ENCODE measurements around the gene KIF16B. TPM values are rescaled to one million over a fixed set of nuclear protein-coding genes. Genes with fewer than 3 reads are reported as not detected.

The KIF16B gene
- total and polyA plus RNA-seq, 2 of the 13 experiments (the other 11 are each of a cell fraction or from before 2014, with no cell fraction given): 6.9 to 18.0 TPM

- Histone ChIP-seq H3K4me2 (ENCODE audit: low read depth, low read length) (no peak overlapping the region), H3K9ac (ENCODE audit: insufficient read depth, low read depth, low read length) (no peak overlapping the region), H3K79me2 (ENCODE audit: insufficient read depth, low read length) (no peaks in the 10 kb centered on the region), H3K9me3 (ENCODE audit: low read length) (no peaks in the 10 kb centered on the region), H3K27me3 (ENCODE audit: control insufficient read depth in 1 of 2, insufficient read depth in 2 of 2, low read length in 2 of 2) (no peaks in the 10 kb centered on the region), H3K4me3 (replicated peaks in 1 of 3; ENCODE audit: insufficient read depth in 1 of 3, low read depth in 2 of 3, low read length in 3 of 3) (no peak overlapping the region), H3K36me3 (replicated peaks in 1 of 2; ENCODE audit: control insufficient read depth in 1 of 2, insufficient read depth in 2 of 2, low read length in 2 of 2) (no peaks in the 10 kb centered on the region), H4K20me1 (ENCODE audit: insufficient read depth, low read length) (no peaks in the 10 kb centered on the region), H2AFZ (ENCODE audit: low read length) (no peak overlapping the region), H3K27ac (ENCODE audit: extremely low read length, insufficient read depth, low read length) (no peak overlapping the region), H3K4me1 (ENCODE audit: insufficient read depth, low read length) (peaks cover 13% of the 10 kb centered on the region)
- ATAC-seq (no peak), FAIRE-seq (no peak), DNase-seq (ENCODE audit: low spot score) (no peak)
- WGBS (ENCODE audit: low lambda C conversion rate): 97% methylated on average over 2 of the region's 2 CpGs
- no peak for TF ChIP-seq ZNF558 (CRISPR knock-in tag; IDR thresholded peaks at IDR 0.05; ENCODE audit: borderline replicate concordance)
- TF ChIP-seq ZNF329 (CRISPR knock-in tag; IDR thresholded peaks at IDR 0.05; ENCODE audit: low read depth): peak; percentile 96
- CTCF ChIA-PET (ENCODE audit: low intra/inter-chr PET ratio, low total read pairs): no interaction called here
- in situ Hi-C loops (cut with HindIII; ENCODE audit: extremely low pct_ligation_motif_present, low pct_unique_long_range_greater_than_20kb): no loop called here
- no TSS peak for BruUV-seq (replicated peaks)
- intact Hi-C loops (cut with micrococcal nuclease; ENCODE audit: unreplicated experiment): no loop called here
- POLR2A ChIA-PET: no interaction called here
Measured at GRCh38 chr20:16483024-16483423, 90.2 kb downstream of the KIF16B start.

- no peaks in the 10 kb centered on the region for H3K27me3 ChIP-seq (ENCODE audit: control insufficient read depth in 1 of 2, insufficient read depth in 2 of 2, low read length in 2 of 2)
- 94% methylated on average over 2 of the region's 2 CpGs for WGBS (ENCODE audit: low lambda C conversion rate)
- BruUV-seq (replicated peaks): no TSS peak
- no peaks in the 10 kb centered on the region for H4K20me1 ChIP-seq (ENCODE audit: insufficient read depth, low read length)
- H3K9ac ChIP-seq (ENCODE audit: insufficient read depth, low read depth, low read length): no peak overlapping the region
- H3K4me3 ChIP-seq (replicated peaks in 1 of 3; ENCODE audit: insufficient read depth in 1 of 3, low read depth in 2 of 3, low read length in 3 of 3): no peak overlapping the region
- TF ChIP-seq SMYD3 (CRISPR knock-in tag; IDR thresholded peaks at IDR 0.05) (no peak), MAFK (conservative IDR thresholded peaks at IDR 0.05 in 1 of 2, IDR thresholded peaks at IDR 0.05 in 1 of 2; ENCODE audit: low read length in 2 of 2) (peak; percentile 32 to 45; a peak in 2 of 4 replicates)
- no peak overlapping the region for H3K27ac ChIP-seq (ENCODE audit: extremely low read length, insufficient read depth, low read length)
- intact Hi-C loops (cut with micrococcal nuclease; ENCODE audit: unreplicated experiment) (no loop called here), in situ Hi-C loops (cut with HindIII; ENCODE audit: extremely low pct_ligation_motif_present, low pct_unique_long_range_greater_than_20kb) (no loop called here)
- DNase-seq (ENCODE audit: low spot score) (no peak), ATAC-seq (no peak), FAIRE-seq (no peak)
- H3K4me1 ChIP-seq (ENCODE audit: insufficient read depth, low read length): peaks cover 24% of the 10 kb centered on the region
- no peak overlapping the region for H2AFZ ChIP-seq (ENCODE audit: low read length)
- CTCF ChIA-PET (ENCODE audit: low intra/inter-chr PET ratio, low total read pairs): no interaction called here
- no peaks in the 10 kb centered on the region for H3K36me3 ChIP-seq (replicated peaks in 1 of 2; ENCODE audit: control insufficient read depth in 1 of 2, insufficient read depth in 2 of 2, low read length in 2 of 2)
- H3K9me3 ChIP-seq (ENCODE audit: low read length): no peaks in the 10 kb centered on the region
- H3K4me2 ChIP-seq (ENCODE audit: low read depth, low read length): no peak overlapping the region
- H3K79me2 ChIP-seq (ENCODE audit: insufficient read depth, low read length): no peaks in the 10 kb centered on the region
- POLR2A ChIA-PET: no interaction called here
Measured at GRCh38 chr20:16481977-16482376, 91.3 kb downstream of the KIF16B start.
